ENCODE measurements around the gene EPHA8. TPM values are rescaled to one million over a fixed set of nuclear protein-coding genes. Genes with fewer than 3 reads are reported as not detected.

EPHA8 gene
- total and polyA plus RNA-seq, 2 donors (not counting 1 experiment from before 2014, with no cell fraction given) = not detected

DNA sequence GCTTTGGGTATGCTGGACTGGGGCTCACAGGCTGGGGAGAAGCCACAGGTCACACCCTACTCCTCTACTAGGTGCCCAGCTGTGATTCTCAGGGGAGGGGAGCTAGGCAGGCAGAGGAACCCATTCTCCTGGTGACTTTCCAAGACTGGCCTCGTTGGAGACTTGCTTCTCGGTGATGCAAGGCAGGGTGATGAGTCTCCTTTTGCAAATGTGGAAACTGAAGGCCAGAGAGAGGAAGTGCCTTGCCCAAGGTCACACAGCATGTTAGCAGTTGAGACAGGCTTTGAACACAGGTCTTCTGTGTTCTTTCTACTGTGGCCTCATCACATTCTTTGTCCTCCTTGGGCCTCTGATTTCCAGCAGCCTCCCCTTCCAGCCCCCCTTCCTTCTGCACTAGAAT lies 52.6 kb downstream of the EPHA8 start:
- 77% methylated on average over 2 of the region's 2 CpGs for WGBS (ENCODE audit: insufficient coverage)
- Histone ChIP-seq H3K79me2 (ENCODE audit: control insufficient read depth, insufficient read depth, low read length) (no peaks in the 10 kb centered on the region), H3K27ac (ENCODE audit: low read length in 2 of 2) (no peak overlapping the region), H4K20me1 (ENCODE audit: control insufficient read depth, insufficient read depth, low read length, poor library complexity, severe bottlenecking) (no peaks in the 10 kb centered on the region), H3K4me2 (replicated peaks; ENCODE audit: low read depth, low read length, poor library complexity, severe bottlenecking) (no peak overlapping the region), H3K4me1 (ENCODE audit: control insufficient read depth in 2 of 2, insufficient read depth in 2 of 2, low read length in 2 of 2) (no peaks in the 10 kb centered on the region), H3K36me3 (replicated peaks in 1 of 2; ENCODE audit: control extremely low read depth in 1 of 2, control insufficient read depth in 1 of 2, extremely low read depth in 1 of 2, insufficient read depth in 2 of 2, low read length in 1 of 2) (no peaks in the 10 kb centered on the region), H3K4me3 (ENCODE audit: control extremely low read depth in 1 of 5, extremely low read depth in 1 of 5, insufficient read depth in 1 of 5, low read depth in 2 of 5, low read length in 4 of 5) (no peak overlapping the region), H3K27me3 (replicated peaks in 1 of 4; ENCODE audit: control extremely low read depth in 1 of 4, control insufficient read depth in 3 of 4, insufficient read depth in 4 of 4, low read length in 3 of 4) (peaks cover 0 to 10% (median 0%) of the 10 kb centered on the region in 4 experiments), H2AFZ (ENCODE audit: insufficient read depth, low read depth, low read length, poor library complexity, severe bottlenecking) (no peak overlapping the region), H3K9me3 (ENCODE audit: control extremely low read depth in 1 of 3, control insufficient read depth in 2 of 3, insufficient read depth in 1 of 3, low read length in 2 of 3) (peaks cover 0 to 5% (median 0%) of the 10 kb centered on the region in 3 donors), H3K9ac (ENCODE audit: low read length) (no peak overlapping the region)
- ATAC-seq (ENCODE audit: low read depth) = no peak
- intact Hi-C loops (cut with micrococcal nuclease) = no loop called here
- Mint-ChIP-seq H3K4me1 (no peaks in the 10 kb centered on the region), H3K27ac (no peak overlapping the region), H3K27me3 (peaks cover 43% of the 10 kb centered on the region), H3K4me3 (no peak overlapping the region), H3K9me3 (ENCODE audit: insufficient read depth) (no peaks in the 10 kb centered on the region)
- DNase-seq = no peak
- TF ChIP-seq, protein P1, sequence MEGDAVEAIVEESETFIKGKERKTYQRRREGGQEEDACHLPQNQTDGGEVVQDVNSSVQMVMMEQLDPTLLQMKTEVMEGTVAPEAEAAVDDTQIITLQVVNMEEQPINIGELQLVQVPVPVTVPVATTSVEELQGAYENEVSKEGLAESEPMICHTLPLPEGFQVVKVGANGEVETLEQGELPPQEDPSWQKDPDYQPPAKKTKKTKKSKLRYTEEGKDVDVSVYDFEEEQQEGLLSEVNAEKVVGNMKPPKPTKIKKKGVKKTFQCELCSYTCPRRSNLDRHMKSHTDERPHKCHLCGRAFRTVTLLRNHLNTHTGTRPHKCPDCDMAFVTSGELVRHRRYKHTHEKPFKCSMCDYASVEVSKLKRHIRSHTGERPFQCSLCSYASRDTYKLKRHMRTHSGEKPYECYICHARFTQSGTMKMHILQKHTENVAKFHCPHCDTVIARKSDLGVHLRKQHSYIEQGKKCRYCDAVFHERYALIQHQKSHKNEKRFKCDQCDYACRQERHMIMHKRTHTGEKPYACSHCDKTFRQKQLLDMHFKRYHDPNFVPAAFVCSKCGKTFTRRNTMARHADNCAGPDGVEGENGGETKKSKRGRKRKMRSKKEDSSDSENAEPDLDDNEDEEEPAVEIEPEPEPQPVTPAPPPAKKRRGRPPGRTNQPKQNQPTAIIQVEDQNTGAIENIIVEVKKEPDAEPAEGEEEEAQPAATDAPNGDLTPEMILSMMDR (IDR thresholded peaks at IDR 0.05) = no peak
- TF ChIP-seq EZH2 (IDR thresholded peaks at IDR 0.05; ENCODE audit: borderline replicate concordance, insufficient read depth, low read depth, low read length, poor library complexity, severe bottlenecking) = no peak
- POLR2A ChIA-PET = no interaction called here
- CTCF ChIA-PET = no interaction called here

DNA sequence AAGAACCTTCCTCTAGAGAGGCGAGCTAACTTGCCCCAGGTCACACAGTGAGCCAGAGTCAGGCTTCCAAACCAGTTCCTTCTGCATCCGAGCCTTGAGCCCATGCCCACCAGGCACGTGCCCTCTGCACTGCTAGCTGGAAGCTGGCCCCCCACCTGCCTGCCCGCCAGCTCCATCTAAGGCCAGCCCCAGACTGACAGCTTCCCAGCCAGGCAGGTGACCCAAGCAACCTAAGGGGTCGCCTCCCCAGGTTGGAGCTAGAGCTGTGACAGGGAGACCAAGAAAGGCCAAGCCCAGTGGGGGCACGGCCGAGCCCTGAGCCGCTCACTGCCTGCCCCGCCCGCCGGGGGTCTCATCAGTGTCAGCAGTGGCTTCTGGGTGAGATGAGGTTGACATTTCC lies 53.3 kb downstream of the EPHA8 start:
- Mint-ChIP-seq H3K4me3 (no peak overlapping the region), H3K27ac (no peak overlapping the region), H3K27me3 (peaks cover 37% of the 10 kb centered on the region), H3K9me3 (ENCODE audit: insufficient read depth) (no peaks in the 10 kb centered on the region), H3K4me1 (no peaks in the 10 kb centered on the region)
- Histone ChIP-seq H3K9ac (ENCODE audit: low read length) (no peak overlapping the region), H2AFZ (ENCODE audit: insufficient read depth, low read depth, low read length, poor library complexity, severe bottlenecking) (no peak overlapping the region), H3K27ac (ENCODE audit: low read length in 2 of 2) (no peak overlapping the region), H3K9me3 (ENCODE audit: control extremely low read depth in 1 of 3, control insufficient read depth in 2 of 3, insufficient read depth in 1 of 3, low read length in 2 of 3) (peaks cover 0 to 5% (median 0%) of the 10 kb centered on the region in 3 donors), H3K4me2 (replicated peaks; ENCODE audit: low read depth, low read length, poor library complexity, severe bottlenecking) (no peak overlapping the region), H4K20me1 (ENCODE audit: control insufficient read depth, insufficient read depth, low read length, poor library complexity, severe bottlenecking) (no peaks in the 10 kb centered on the region), H3K27me3 (replicated peaks in 1 of 4; ENCODE audit: control extremely low read depth in 1 of 4, control insufficient read depth in 3 of 4, insufficient read depth in 4 of 4, low read length in 3 of 4) (peaks cover 0 to 10% (median 0%) of the 10 kb centered on the region in 4 experiments), H3K4me1 (ENCODE audit: control insufficient read depth in 2 of 2, insufficient read depth in 2 of 2, low read length in 2 of 2) (no peaks in the 10 kb centered on the region), H3K36me3 (replicated peaks in 1 of 2; ENCODE audit: control extremely low read depth in 1 of 2, control insufficient read depth in 1 of 2, extremely low read depth in 1 of 2, insufficient read depth in 2 of 2, low read length in 1 of 2) (no peaks in the 10 kb centered on the region), H3K4me3 (ENCODE audit: control extremely low read depth in 1 of 5, extremely low read depth in 1 of 5, insufficient read depth in 1 of 5, low read depth in 2 of 5, low read length in 4 of 5) (no peak overlapping the region), H3K79me2 (ENCODE audit: control insufficient read depth, insufficient read depth, low read length) (no peaks in the 10 kb centered on the region)
- no peak for ATAC-seq (ENCODE audit: low read depth)
- WGBS (ENCODE audit: insufficient coverage) = 59% methylated on average over 11 of the region's 11 CpGs
- CTCF ChIA-PET = no interaction called here
- POLR2A ChIA-PET = no interaction called here
- intact Hi-C loops (cut with micrococcal nuclease) = no loop called here
- TF ChIP-seq, protein P1 (IDR thresholded peaks at IDR 0.05) = no peak
- no peak for TF ChIP-seq EZH2 (IDR thresholded peaks at IDR 0.05; ENCODE audit: borderline replicate concordance, insufficient read depth, low read depth, low read length, poor library complexity, severe bottlenecking)
- no peak for DNase-seq
